GM18870 (cell line): ENCODE measurements around the gene DDX41.
"Not testable (repeated sequence)": the region's sequence is repeated elsewhere in the genome, so short reads cannot be mapped to it uniquely, and the experiment has no call there.

Source experiments
- ATAC-seq: cut with Tn5 transposase; IDR thresholded peaks from one replicate; pipeline ENCODE4 v1.9.1; 2021; ENCODE audit warnings: moderate library complexity; ENCODE audit not compliant: unreplicated experiment

The DDX41 gene

GRCh38 chr5:177537389-177538361, 20.9 kb upstream of the DDX41 start:
- ATAC-seq, result no peak

DNA sequence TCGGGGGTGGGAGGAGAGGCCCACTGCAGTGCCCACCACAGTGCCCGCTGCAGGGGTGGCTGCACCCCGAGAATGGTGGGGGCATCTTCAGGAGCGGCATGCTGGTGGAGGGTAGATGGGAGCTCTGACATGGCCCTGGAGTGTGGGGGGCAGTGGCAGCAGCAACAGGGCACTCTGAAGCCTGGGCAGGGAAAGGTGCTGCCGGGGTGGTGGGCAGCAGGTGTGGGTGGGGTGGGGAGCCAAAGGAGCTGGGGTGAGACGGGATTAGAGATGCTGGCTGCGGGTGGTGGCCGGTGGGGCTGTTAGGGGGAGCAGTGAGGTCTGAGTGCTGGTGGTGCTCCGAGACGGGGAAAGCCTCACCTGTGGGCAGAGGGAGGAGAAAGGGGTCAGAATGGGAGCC, 19.6 kb upstream of the DDX41 start:
- no peak for ATAC-seq

DNA sequence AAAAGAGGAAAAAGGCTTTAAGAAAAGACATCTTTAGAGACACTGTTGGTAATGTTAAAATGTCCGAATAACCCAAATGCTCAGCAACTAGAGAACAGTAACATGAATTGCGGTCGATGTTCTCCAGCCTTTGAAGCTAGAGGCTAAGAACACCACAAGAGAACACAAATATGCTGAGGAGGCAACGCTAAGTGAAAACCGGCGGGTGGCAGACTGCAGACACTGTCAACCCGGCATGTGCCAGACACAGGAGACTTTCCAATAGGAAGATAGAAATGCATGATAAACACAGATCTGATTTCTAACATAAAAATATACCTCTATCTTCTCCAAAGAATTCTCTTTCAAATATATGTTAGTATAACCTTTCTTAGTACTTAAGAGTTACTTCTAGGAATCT, 18.4 kb upstream of the DDX41 start:
- ATAC-seq, result no peak

- not testable (repeated sequence) for ATAC-seq
These were observed 17.7 kb upstream of the DDX41 start for GRCh38 chr5:177534433-177534832.

DNA sequence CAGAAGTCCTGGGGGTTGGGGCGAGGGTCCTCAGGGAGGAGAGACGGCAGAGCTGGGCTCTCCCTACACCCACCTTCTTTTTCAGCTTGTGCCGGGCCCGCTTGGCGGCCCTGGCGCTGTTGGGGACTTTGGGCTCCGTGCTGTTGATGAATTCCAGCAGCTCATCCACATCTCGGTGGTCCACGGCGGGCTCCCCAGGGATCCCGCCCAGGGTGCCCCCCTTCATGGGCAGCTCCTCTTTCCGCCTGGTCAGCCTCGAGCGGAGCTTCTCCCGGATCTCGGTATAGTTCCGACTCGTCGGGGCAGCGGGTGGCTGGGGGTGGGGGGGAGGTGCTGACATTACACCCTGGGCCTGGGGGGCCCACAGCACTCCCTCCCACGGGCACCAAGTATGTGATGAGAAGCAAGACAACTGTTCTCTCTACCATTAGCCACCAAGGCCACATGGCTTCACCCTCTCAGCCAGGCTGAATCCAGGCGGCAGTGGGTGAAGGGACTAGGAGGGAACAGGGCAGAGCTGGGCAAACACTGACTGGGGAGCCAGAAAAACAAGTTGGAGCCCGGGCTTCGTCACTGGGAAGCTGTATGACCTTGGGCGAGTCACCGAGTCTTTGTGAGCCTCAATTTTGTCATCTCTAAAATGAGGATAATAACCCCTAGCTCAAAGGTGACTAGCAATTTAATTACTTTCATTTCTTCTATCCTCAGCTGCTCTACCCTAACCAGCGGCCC, 14.6 kb upstream of the DDX41 start:
- no peak for ATAC-seq

DNA sequence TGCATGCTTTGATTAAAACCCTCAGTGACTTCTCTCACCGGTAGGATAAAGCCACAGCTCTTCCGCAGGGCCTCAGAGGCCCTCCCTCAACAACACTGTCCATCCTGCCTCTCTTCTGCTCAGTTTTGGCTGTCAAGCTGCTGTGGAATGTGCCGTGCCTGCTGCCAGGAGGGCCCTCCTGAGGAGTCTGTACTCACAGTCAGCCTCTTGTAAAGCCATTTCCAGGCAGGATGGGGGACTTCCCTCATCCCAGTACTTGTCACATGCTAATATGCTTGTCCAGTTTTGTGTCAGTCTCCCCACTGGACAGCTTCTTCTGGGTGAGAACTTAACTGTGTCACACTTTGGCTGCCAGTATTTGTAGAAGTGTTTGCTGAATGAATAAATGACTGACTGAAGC, 13.9 kb upstream of the DDX41 start:
- no peak for ATAC-seq

- no peak for ATAC-seq
These were observed 12.8 kb upstream of the DDX41 start for GRCh38 chr5:177529247-177530203.

- ATAC-seq, result no peak
These were observed 11.9 kb upstream of the DDX41 start for GRCh38 chr5:177528631-177529030.

GRCh38 chr5:177527595-177527994, 10.8 kb upstream of the DDX41 start:
- ATAC-seq, result no peak

DNA sequence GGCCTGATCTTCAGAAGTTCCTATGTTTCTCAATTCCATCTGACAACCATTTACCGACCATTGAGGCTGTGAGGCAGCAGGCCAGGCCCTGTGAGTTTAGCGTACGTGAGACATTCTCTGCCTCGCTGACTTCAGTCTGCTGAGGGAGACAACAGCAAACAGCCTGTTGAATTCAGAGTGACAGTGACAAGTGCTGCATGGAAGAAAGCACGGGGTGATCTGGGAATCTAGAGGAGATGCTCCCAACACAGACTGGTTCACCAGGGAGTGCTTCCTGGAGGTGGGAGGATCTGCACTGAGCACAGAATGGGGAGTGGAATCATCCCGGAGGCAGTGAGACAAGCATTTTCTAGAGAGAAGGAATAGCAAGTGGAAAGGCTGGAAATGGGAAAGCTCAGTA, 10.0 kb upstream of the DDX41 start:
- ATAC-seq, result no peak

DNA sequence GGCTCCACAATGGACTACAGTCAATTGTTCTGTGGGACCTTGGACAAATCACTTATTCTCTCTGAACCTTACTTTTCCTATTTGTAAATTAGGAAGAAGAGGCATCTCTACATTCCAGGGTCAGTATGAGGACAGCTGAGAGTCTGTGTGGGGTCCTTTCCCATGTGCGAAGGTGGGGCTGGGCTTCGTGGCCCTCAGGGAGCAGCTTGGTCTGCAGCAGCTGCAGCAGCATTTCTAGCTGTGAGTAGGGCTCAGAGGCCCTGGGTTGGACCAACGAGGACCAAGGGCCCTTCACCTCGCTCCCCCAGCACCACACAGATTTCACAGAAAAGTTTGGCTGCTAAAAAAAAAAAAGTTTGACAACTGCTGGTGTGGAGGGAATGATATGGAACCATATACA, 9.4 kb upstream of the DDX41 start:
- ATAC-seq, result no peak

DNA sequence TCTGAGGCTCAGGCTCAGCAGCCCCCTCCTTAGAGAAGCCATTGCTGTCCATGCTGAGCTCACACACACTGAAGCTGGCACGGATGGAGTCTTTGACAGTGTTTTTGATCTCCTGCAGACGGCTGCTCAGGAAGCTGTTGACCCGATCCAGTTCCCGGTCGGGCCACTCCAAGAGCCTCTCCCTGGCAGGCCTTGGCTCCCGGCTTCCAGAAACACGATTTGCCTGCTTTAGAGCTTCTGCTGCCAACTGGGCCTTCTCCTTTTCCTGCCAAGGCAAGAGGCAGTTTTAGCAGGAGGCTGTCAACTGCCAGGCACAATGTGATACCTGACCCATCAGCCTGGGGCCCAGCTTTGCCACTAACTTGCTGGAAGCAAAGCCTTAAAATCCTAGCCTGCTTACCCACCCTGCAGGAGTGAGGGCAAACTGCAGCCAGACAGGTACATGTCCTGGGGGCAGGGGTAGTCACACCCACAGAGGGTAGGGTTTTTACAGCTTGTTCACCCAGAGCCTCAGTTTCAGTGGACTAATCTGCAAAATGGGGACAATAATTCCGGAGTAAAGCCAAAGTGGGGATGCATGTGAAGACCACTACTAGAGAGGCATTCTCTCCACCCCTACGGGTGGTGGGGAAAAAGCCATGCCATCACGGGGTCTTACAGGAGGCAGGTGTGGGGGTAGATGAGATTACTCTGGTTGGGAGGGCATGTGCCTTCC, 8.3 kb upstream of the DDX41 start:
- no peak for ATAC-seq

- no peak for ATAC-seq
These were observed 7.8 kb upstream of the DDX41 start for GRCh38 chr5:177524539-177524900.

DNA sequence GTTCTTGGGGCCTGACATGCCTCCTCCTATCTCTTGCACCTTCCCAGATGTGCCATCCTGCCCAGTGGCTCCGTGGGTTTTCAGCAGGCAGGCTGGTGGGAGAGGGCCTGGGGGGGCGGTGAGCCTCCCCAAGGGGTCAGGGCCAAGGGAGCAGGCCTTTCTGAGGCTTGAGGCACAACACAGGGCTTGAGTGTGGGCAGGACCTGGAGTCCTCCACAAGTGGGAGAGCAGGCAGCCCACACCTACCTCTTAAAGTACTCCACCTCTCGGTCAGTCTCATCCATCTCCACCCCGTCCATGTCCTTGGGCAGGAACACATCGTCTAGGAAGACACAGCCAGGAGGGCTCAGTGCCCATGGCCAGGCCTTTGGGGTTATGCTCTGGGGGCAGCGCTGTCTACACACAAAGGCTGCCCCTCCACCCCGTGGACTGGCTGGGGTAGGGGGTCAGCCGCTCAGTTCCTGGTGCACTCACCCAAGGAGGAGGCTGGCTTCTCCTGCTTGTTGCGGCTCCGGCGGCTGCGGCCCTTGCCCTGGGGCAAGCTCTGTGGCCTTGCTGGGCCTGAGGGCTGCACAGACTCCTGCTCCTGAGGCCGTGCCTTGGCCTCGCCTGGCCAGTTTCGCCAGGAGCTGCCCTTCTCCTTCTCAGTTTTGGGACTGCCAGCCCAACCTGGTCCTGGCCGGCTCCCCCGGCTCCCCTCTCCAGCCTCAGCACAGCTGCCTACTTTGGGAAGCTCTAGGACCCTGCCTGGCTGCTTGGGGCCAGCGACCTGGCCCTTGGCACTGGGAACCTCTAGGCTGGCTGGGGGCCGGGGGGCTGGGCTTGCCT, 7.2 kb upstream of the DDX41 start:
- no peak for ATAC-seq

DNA sequence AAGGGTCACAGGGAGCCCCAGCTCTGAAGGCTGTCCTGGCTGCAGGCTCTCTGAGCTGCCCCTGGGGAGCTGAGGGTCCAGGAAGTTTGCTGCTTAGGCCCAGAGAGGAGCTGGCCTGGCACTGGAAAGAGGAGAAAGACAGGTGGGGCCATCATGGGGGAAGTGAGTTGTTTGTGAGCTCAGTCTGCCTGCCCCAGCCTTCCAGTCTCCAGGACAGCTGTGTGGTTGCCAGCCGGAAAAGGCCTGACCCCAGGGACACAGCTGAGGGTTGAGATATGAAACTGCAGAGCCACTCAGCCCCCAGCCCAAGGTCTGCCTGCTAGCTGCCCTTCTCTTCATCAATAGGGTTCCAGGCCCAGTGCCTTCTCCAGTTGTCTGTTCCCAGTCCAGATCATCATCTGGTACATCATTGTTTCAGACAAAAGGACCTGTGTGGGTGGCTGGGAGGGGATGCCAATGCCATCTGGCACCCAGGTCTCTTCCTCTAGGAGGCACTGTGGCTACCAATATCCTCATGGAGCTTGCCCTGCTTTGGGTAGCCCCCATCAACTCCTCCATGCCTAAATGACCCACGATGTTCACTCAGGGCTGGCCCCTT, 4.3 kb upstream of the DDX41 start:
- no peak for ATAC-seq

GRCh38 chr5:177520271-177520670, 3.5 kb upstream of the DDX41 start:
- no peak for ATAC-seq

DNA sequence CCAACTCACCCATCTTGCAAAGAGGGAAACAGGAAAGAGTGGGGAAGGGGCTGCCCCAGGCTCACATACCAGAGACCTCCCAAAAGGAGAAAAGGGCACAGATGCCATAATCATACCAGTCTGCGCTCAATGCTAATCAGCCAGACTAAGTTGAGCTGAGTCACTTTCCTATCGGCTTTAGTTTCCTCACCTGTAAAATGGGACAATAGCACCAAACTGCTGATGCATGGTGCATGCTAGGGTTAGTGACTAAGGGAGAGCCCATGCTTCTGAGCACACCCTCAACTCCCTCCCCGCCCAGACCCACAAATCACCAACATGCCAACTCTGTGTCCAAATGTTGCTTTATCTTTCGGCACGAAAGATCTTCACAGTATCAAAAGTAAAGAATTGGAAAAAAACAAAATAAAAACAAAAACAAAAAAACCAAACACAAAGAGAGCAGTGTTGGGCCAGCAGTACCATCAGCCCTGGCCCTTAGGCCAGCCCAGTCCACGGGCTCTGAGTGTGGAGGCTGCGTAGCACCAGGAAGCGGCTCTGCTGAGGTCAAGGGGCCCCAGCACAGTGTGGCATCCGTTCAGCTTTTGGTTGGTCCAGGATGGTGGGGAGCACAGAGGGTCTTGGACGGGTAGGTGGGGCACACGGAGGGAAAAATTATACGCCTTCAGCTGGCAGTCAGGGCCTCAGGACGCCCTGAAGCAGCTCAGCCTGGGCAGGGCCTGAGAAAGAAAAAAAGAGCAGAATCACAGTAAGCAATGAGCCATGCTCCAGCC, 2.9 kb upstream of the DDX41 start:
- no peak for ATAC-seq

- no peak for ATAC-seq
These were observed 1.2 kb downstream of the DDX41 start for GRCh38 chr5:177515580-177515979.
